C4-2B (cell line): ENCODE results near the gene PPP2R2B.

Experiments
- H3K27ac ChIP-seq: fragments of 450-650 bp; 2 replicates; pipeline ENCODE4 v1.5.1; 2017
- ZFX ChIP-seq: fragments of 450-650 bp; IDR thresholded peaks from 2 replicates; pipeline ENCODE4 v1.6.1; 2017
- TF ChIP-seq, protein P1 (sequence below): fragments of 450-650 bp; conservative IDR thresholded peaks from 2 replicates; pipeline ENCODE4 v1.5.1; 2017; ENCODE audit warnings: mild to moderate bottlenecking

The PPP2R2B gene

GRCh38 chr5:146785065-146785464 lies 93.5 kb downstream of the PPP2R2B start:
- H3K27ac ChIP-seq: no peak overlapping the region
- TF ChIP-seq, protein P1, sequence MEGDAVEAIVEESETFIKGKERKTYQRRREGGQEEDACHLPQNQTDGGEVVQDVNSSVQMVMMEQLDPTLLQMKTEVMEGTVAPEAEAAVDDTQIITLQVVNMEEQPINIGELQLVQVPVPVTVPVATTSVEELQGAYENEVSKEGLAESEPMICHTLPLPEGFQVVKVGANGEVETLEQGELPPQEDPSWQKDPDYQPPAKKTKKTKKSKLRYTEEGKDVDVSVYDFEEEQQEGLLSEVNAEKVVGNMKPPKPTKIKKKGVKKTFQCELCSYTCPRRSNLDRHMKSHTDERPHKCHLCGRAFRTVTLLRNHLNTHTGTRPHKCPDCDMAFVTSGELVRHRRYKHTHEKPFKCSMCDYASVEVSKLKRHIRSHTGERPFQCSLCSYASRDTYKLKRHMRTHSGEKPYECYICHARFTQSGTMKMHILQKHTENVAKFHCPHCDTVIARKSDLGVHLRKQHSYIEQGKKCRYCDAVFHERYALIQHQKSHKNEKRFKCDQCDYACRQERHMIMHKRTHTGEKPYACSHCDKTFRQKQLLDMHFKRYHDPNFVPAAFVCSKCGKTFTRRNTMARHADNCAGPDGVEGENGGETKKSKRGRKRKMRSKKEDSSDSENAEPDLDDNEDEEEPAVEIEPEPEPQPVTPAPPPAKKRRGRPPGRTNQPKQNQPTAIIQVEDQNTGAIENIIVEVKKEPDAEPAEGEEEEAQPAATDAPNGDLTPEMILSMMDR: no peak
- TF ChIP-seq ZFX: no peak

DNA sequence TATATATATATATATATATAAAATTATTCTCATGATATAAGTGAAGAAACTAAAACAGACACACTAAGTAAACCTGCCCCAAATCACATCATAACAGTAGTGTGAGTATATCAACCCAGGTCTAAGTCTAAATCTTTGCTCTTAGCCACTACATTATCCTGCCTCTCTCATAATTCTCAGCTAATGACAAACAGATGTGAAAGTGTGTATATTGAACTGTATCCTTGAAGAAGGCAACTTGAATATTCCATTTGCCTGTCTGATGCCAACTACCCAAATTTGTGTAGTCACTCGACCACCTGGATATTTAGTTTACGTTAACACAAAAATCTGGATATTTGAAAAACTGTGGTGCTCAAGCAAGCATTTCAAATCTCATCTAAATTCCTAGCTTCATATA lies 97.4 kb downstream of the PPP2R2B start:
- TF ChIP-seq, protein P1: no peak
- no peak for TF ChIP-seq ZFX
- no peak overlapping the region for H3K27ac ChIP-seq

DNA sequence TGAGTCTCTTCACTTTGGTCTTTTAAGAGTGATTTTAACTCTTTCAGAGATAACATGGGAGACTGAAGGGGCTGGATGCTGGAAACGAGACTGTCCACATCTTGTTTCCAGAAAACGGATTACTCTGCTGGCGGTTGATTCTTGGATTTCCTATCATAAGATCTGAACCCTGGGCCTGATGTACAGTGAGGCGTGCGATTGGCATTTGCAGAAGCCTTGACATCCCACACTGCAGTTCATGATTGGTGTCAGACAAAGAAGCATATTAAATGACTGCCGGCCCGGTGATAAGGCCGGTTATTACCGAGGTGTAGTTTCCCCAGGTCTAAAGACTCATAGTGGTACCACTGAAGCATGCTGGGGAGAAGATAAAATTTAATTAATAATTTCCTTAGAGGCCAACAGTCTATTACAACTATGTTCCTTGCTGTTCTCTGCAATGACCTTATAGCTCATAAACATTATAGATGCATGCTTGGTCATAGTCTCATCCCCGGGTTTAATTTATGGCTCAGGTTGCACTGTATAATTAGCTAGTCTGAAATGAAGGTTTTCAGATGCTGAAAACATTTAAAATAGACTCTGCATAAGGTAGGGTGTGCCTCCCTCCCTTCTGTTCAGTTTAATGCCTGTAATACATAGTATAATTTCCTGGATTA lies 99.2 kb downstream of the PPP2R2B start:
- no peak overlapping the region for H3K27ac ChIP-seq
- no peak for TF ChIP-seq ZFX
- TF ChIP-seq, protein P1: no peak

- H3K27ac ChIP-seq: no peak overlapping the region
- TF ChIP-seq, protein P1: no peak
- no peak for TF ChIP-seq ZFX
Observed at GRCh38 chr5:146778795-146779194, 99.8 kb downstream of the PPP2R2B start.

- TF ChIP-seq ZFX: no peak
- TF ChIP-seq, protein P1: no peak
Observed at GRCh38 chr5:146778261-146778660, 100.3 kb downstream of the PPP2R2B start.

DNA sequence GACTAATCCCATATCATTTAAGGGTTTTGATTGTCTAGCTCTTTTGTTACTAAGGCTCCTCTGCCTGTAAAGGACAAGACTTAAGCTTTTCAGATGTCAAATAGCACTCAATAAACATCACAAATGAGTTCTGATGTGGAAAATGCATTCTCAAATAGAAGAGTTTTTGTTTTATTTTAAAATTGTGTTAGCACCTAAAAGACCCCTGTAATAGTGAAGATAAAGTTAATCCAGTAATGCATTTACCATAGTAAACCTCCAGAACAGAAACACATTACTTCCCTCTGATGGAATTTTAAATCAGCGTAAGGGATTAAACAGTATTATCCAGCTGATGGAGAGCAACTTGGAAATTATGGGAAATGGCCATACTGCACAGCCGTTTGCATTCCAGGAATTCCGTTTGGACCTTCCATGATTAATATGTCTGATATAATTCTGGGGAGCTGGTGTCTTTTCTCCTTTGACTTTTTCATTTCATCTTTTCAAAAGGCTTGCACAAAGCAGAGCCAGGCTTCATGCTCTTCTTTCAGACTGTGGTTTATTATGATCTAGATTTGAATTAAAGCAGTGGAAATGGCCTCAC lies 105.6 kb downstream of the PPP2R2B start:
- H3K27ac ChIP-seq: no peak overlapping the region
- no peak for TF ChIP-seq ZFX
- TF ChIP-seq, protein P1: no peak

More at GRCh38 chr5:146778261-146778660, 100.3 kb downstream of the PPP2R2B start:
- H3K27ac ChIP-seq: no peak overlapping the region

DNA sequence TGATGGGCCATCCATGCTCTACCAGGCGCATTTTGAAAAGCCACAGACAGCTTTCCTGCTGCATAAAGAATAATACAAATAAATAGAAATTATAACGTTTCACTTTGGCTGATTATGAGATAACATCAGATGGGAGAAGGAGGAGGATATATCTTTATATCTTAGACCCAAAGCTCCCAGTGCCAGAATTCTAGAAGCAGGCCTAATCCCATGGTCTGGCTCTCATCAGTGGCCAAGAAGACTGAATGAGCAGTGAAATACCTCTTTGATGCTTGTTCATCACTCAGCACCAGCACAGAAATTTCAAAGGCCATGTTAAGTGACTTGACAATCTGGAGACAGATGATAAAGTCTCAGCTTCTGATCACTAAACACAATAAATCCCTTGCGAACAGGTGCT lies 107.6 kb downstream of the PPP2R2B start:
- no peak for TF ChIP-seq ZFX
- TF ChIP-seq, protein P1: no peak
- H3K27ac ChIP-seq: no peak overlapping the region
